Measurements from ENCODE around the gene USP11. TPM values are rescaled to one million over a fixed set of nuclear protein-coding genes. Genes with fewer than 3 reads are reported as not detected.
"Not testable (repeated sequence)": the region's sequence is repeated elsewhere in the genome, so short reads cannot be mapped to it uniquely, and the experiment has no call there.

The USP11 gene
- total and polyA plus RNA-seq, 2 donors from 2014 or later: 30.9 to 91.6 TPM

- Histone ChIP-seq H3K27me3 (ENCODE audit: control insufficient read depth, insufficient read depth, low read length) (no peaks in the 10 kb centered on the region), H3K9ac (ENCODE audit: low read length in 3 of 3) (no peak overlapping the region), H3K4me1 (ENCODE audit: control insufficient read depth in 2 of 3, insufficient read depth in 2 of 3, low read depth in 1 of 3, low read length in 3 of 3) (no peaks in the 10 kb centered on the region), H3K36me3 (ENCODE audit: control insufficient read depth in 2 of 3, insufficient read depth in 3 of 3, low read length in 3 of 3) (peaks cover 0 to 10% (median 4%) of the 10 kb centered on the region in 3 donors), H3K27ac (ENCODE audit: low read depth in 2 of 2, low read length in 2 of 2) (no peak overlapping the region), H3K4me3 (ENCODE audit: low read length in 3 of 3) (no peak overlapping the region), H3K9me3 (ENCODE audit: control insufficient read depth in 2 of 3, insufficient read depth in 1 of 3, low read length in 3 of 3) (no peaks in the 10 kb centered on the region)
- no peak for TF ChIP-seq CTCF (IDR thresholded peaks at IDR 0.05; ENCODE audit: borderline replicate concordance, extremely low read depth, insufficient read depth)
- DNase-seq: no peak
- no peak for FAIRE-seq
- intact Hi-C loops (cut with DNase I): no loop called here
These were observed 15.2 kb downstream of the USP11 start for GRCh38 chrX:47247999-47248320.

DNA sequence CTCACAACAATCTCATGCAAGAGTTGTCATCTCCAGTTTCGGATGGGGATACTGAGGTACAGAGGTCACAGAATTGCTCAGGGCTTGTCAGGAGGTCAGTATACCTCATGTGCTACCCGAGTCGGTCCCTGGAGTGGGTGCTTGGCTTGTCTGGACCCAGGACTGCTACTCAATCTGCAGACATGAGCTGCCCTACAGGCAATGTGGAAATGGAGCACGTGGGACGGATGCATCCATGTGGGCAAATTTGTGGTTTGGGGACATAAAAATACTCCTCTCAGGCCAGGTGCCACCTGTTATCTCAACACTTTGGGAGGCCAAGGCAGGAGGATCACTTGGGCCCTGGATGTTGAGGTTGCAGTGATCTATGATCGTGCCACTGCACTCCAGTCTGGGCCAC lies 15.8 kb downstream of the USP11 start:
- TF ChIP-seq CTCF (IDR thresholded peaks at IDR 0.05; ENCODE audit: borderline replicate concordance, extremely low read depth, insufficient read depth): no peak
- no peak for DNase-seq
- Histone ChIP-seq H3K4me1 (ENCODE audit: control insufficient read depth in 2 of 3, insufficient read depth in 2 of 3, low read depth in 1 of 3, low read length in 3 of 3) (no peaks in the 10 kb centered on the region), H3K27me3 (ENCODE audit: control insufficient read depth, insufficient read depth, low read length) (no peaks in the 10 kb centered on the region), H3K9ac (ENCODE audit: low read length in 3 of 3) (no peak overlapping the region), H3K27ac (ENCODE audit: low read depth in 2 of 2, low read length in 2 of 2) (no peak overlapping the region), H3K9me3 (ENCODE audit: control insufficient read depth in 2 of 3, insufficient read depth in 1 of 3, low read length in 3 of 3) (no peaks in the 10 kb centered on the region), H3K36me3 (ENCODE audit: control insufficient read depth in 2 of 3, insufficient read depth in 3 of 3, low read length in 3 of 3) (peaks cover 0 to 9% (median 4%) of the 10 kb centered on the region in 3 donors), H3K4me3 (ENCODE audit: low read length in 3 of 3) (no peak overlapping the region)
- intact Hi-C loops (cut with DNase I): no loop called here
- no peak for FAIRE-seq

- no peaks in the 10 kb centered on the region for H3K27me3 ChIP-seq (ENCODE audit: control insufficient read depth, insufficient read depth, low read length)
- peaks cover 0 to 4% (median 2%) of the 10 kb centered on the region in 3 donors for H3K36me3 ChIP-seq (ENCODE audit: control insufficient read depth in 2 of 3, insufficient read depth in 3 of 3, low read length in 3 of 3)
- no peaks in the 10 kb centered on the region for H3K4me1 ChIP-seq (ENCODE audit: control insufficient read depth in 2 of 3, insufficient read depth in 2 of 3, low read depth in 1 of 3, low read length in 3 of 3)
- intact Hi-C loops (cut with DNase I): no loop called here
- no peak for DNase-seq
- TF ChIP-seq CTCF (IDR thresholded peaks at IDR 0.05; ENCODE audit: borderline replicate concordance, extremely low read depth, insufficient read depth): no peak
- H3K27ac ChIP-seq (ENCODE audit: low read depth in 2 of 2, low read length in 2 of 2): no peak overlapping the region
- no peak overlapping the region for H3K9ac ChIP-seq (ENCODE audit: low read length in 3 of 3)
- H3K9me3 ChIP-seq (ENCODE audit: control insufficient read depth in 2 of 3, insufficient read depth in 1 of 3, low read length in 3 of 3): no peaks in the 10 kb centered on the region
- no peak for FAIRE-seq
- no peak overlapping the region for H3K4me3 ChIP-seq (ENCODE audit: low read length in 3 of 3)
These were observed 17.2 kb downstream of the USP11 start for GRCh38 chrX:47250017-47250347.

- intact Hi-C loops (cut with DNase I); H3K27me3 ChIP-seq (ENCODE audit: control insufficient read depth, insufficient read depth, low read length); DNase-seq; H3K9me3 ChIP-seq (ENCODE audit: control insufficient read depth in 2 of 3, insufficient read depth in 1 of 3, low read length in 3 of 3); H3K9ac ChIP-seq (ENCODE audit: low read length in 3 of 3); H3K4me3 ChIP-seq (ENCODE audit: low read length in 3 of 3); H3K36me3 ChIP-seq (ENCODE audit: control insufficient read depth in 2 of 3, insufficient read depth in 3 of 3, low read length in 3 of 3); H3K27ac ChIP-seq (ENCODE audit: low read depth in 2 of 2, low read length in 2 of 2); FAIRE-seq; H3K4me1 ChIP-seq (ENCODE audit: control insufficient read depth in 2 of 3, insufficient read depth in 2 of 3, low read depth in 1 of 3, low read length in 3 of 3): not testable (repeated sequence)
These were observed 24.8 kb downstream of the USP11 start for GRCh38 chrX:47257620-47258019.
